CD4-positive, alpha-beta T cell (primary cell): ENCODE results near the gene ABCB9. TPM values are rescaled to one million over a fixed set of nuclear protein-coding genes. Genes with fewer than 3 reads are reported as not detected.
A peak's percentile ranks its signal among the peaks of the same experiment; 100 is the strongest.

Source experiments
- ATAC-seq: fragments of 200-7000 bp; cut with Tn5 transposase; one replicate; pipeline ENCODE4 v1.10.0; 2022; ENCODE audit warnings: mild to moderate bottlenecking; ENCODE audit not compliant: poor library complexity
- CTCF ChIA-PET: fragments of 350-600 bp; sonication (Branson Sonifier 250); formaldehyde crosslinking; loops from one replicate; lab custom pipeline; 2021; ENCODE audit warnings: antibody characterized with exemption, inconsistent platforms; lab: Charles Lee
- POLR2A ChIA-PET: fragments of 350-600 bp; sonication (Branson Sonifier 250); formaldehyde crosslinking; loops from one replicate; lab custom pipeline; 2021; ENCODE audit warnings: antibody characterized with exemption, inconsistent platforms; lab: Charles Lee
- DNase-seq, 14 experiments: peaks; one replicate each; pipeline ENCODE4 v3.0.0-alpha.2; 2013 to 2020; ENCODE audit warnings: mixed read lengths in 2 of 14
- H3K27ac ChIP-seq, 2 donors: one replicate each; pipeline versions ENCODE4 v1.5.1 to v1.7.0; 2013; ENCODE audit warnings: low read length in 2 of 2, low read depth in 1 of 2, mild to moderate bottlenecking in 1 of 2
- H3K27me3 ChIP-seq, 2 experiments: 1 replicate in 1 of 2; 2 replicates in 1 of 2; pipeline versions ENCODE4 v1.6.1 to v1.7.0; 2013; ENCODE audit warnings: low read length in 2 of 2, control low read depth in 1 of 2, mild to moderate bottlenecking in 1 of 2, moderate library complexity in 1 of 2; ENCODE audit not compliant: insufficient read depth in 2 of 2, control insufficient read depth in 1 of 2
- H3K36me3 ChIP-seq: one replicate; pipeline ENCODE4 v1.6.1; 2013; ENCODE audit warnings: low read length, control low read depth; ENCODE audit not compliant: insufficient read depth
- H3K4me1 ChIP-seq: one replicate; pipeline ENCODE4 v1.6.1; 2013; ENCODE audit warnings: low read length, control low read depth; ENCODE audit not compliant: insufficient read depth
- H3K4me3 ChIP-seq: one replicate; pipeline ENCODE4 v1.5.1; 2013; ENCODE audit warnings: mild to moderate bottlenecking, low read length, moderate library complexity
- H3K9me3 ChIP-seq, 2 experiments: 1 replicate in 1 of 2; 2 replicates in 1 of 2; pipeline versions ENCODE4 v1.6.1 to v1.7.0; 2013; ENCODE audit warnings: low read length in 2 of 2, mild to moderate bottlenecking in 2 of 2, control low read depth in 1 of 2, moderate library complexity in 1 of 2; ENCODE audit not compliant: control insufficient read depth in 1 of 2, insufficient read depth in 1 of 2
- H3K27ac Mint-ChIP-seq: one replicate; pipeline ENCODE4 v1.8.0; 2020; ENCODE audit warnings: mixed read lengths
- H3K27me3 Mint-ChIP-seq: one replicate; pipeline ENCODE4 v1.8.0; 2021; ENCODE audit warnings: mixed read lengths
- H3K36me3 Mint-ChIP-seq: one replicate; pipeline ENCODE4 v1.8.0; 2021; ENCODE audit warnings: low read depth, mixed read lengths
- H3K4me1 Mint-ChIP-seq: one replicate; pipeline ENCODE4 v1.8.0; 2021; ENCODE audit warnings: low read depth, mixed read lengths
- H3K4me3 Mint-ChIP-seq: one replicate; pipeline ENCODE4 v1.8.0; 2020; ENCODE audit warnings: mild to moderate bottlenecking, mixed read lengths
- H3K9me3 Mint-ChIP-seq: one replicate; pipeline ENCODE4 v1.8.0; 2020; ENCODE audit warnings: mixed read lengths
- intact Hi-C, 2 experiments: fragments of 100-400 bp; cut with DNase I in 1 of 2; cut with micrococcal nuclease in 1 of 2; formaldehyde crosslinking; loops; one replicate each; pipeline versions ENCODE4 v1.15.1 to v1.9.0; 2023 to 2025; cut with DNase I, micrococcal nuclease
- total RNA-seq, 174 experiments: library from RNA in 2 of 174; stranded (reverse) in 2 of 174; gene quantifications; one replicate each; pipeline ENCODE4 v1.2.3 and lab custom pipeline; 2021 to 2026
- TF ChIP-seq, protein P1 (sequence below): fragments of 200-600 bp; IDR thresholded peaks from one replicate; pipeline ENCODE4 v1.8.0; 2022; ENCODE audit warnings: antibody characterized with exemption, mild to moderate bottlenecking

The ABCB9 gene
- total RNA-seq, 2 experiments from 2014 or later, result 5.4 to 6.2 TPM

DNA sequence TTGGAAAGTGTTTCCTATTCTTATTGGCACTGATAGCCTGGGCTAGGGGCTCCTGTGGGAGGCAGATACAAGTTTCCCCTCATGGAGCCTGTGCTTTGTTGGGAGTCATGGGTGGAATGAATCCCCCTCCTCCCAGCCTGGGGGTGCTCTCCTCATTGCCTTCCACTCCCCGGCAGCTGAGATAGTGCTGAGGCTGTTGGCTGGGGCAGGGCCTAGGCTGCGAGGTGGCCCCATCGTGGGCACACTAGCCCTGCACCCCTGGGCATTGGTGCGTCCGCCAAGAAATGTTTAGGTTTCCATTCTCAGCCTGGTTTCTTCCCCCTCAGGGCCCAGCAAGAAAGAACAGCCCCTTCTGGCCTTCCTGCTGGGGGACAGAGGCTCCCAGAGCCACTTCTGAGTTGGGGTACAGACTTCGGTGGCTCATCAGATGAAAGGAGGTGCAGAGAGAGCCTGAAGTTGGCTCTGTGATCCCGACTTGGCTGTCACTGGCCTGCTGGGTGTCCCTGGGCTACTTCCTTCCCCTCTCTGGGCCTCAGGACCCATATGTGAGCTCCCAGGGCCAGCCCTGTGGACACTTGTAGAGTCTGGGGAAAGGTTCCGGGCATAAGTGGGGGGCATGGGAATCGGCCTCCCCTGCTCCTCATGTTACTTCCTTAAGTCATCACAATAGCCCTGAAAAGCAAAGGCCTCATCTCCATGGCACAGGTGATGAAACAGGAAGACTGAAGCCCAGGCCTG lies 11.6 kb upstream of the ABCB9 start:
- Mint-ChIP-seq H3K27me3 (no peaks in the 10 kb centered on the region), H3K4me1 (peaks cover 48% of the 10 kb centered on the region), H3K9me3 (no peaks in the 10 kb centered on the region), H3K4me3 (peak overlapping the region; percentile 98), H3K36me3 (peaks cover 21% of the 10 kb centered on the region), H3K27ac (peak overlapping the region; percentile 44)
- POLR2A ChIA-PET, result no interaction called here
- TF ChIP-seq, protein P1, sequence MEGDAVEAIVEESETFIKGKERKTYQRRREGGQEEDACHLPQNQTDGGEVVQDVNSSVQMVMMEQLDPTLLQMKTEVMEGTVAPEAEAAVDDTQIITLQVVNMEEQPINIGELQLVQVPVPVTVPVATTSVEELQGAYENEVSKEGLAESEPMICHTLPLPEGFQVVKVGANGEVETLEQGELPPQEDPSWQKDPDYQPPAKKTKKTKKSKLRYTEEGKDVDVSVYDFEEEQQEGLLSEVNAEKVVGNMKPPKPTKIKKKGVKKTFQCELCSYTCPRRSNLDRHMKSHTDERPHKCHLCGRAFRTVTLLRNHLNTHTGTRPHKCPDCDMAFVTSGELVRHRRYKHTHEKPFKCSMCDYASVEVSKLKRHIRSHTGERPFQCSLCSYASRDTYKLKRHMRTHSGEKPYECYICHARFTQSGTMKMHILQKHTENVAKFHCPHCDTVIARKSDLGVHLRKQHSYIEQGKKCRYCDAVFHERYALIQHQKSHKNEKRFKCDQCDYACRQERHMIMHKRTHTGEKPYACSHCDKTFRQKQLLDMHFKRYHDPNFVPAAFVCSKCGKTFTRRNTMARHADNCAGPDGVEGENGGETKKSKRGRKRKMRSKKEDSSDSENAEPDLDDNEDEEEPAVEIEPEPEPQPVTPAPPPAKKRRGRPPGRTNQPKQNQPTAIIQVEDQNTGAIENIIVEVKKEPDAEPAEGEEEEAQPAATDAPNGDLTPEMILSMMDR, result no peak
- intact Hi-C loops, result loop anchor here in 1 of 2 experiments (5.0 to 10.0 kb wide), 4 partner anchors 174 to 624 kb away; partner anchors contain the start of genes DDX55, KNTC1, PITPNM2 and RSRC2
- H3K9me3 ChIP-seq, result no peaks in the 10 kb centered on the region
- H3K36me3 ChIP-seq, result peaks cover 25% of the 10 kb centered on the region
- DNase-seq (no peak), ATAC-seq (no peak)
- peaks cover 78% of the 10 kb centered on the region for H3K4me1 ChIP-seq
- H3K27ac ChIP-seq, result peak overlapping the region in 1 of 2 donors; percentile 10
- no peaks in the 10 kb centered on the region for H3K27me3 ChIP-seq
- no peak overlapping the region for H3K4me3 ChIP-seq
- CTCF ChIA-PET, result interaction anchor here (0.8 kb wide), 1 partner anchor 13 kb away, joined by 3 read pairs; no protein-coding TSS in a partner anchor

DNA sequence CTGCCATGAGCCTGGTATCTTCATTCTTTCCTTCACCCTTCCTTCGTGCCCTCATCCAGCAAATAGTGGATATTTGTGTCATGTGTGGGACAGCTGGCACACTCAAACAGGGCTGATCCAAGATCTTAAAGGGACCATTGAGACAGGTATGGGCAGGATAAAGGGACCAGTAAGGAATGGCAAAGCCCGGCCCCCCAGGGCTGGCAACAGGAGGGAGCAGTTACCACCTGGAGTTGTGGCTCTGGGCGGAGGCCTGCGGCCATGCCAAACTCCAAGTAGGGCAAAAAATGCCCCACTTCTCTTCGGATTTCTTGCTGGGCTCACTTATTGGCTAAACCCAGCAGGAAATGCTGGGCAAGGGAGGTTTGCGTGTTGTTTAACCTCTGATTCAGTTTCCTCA lies 10.9 kb upstream of the ABCB9 start:
- intact Hi-C loops, result loop anchor here in 1 of 2 experiments (5.0 to 10.0 kb wide), 4 partner anchors 175 to 625 kb away; partner anchors contain the start of genes DDX55, KNTC1, PITPNM2 and RSRC2
- H3K4me3 ChIP-seq, result no peak overlapping the region

DNA sequence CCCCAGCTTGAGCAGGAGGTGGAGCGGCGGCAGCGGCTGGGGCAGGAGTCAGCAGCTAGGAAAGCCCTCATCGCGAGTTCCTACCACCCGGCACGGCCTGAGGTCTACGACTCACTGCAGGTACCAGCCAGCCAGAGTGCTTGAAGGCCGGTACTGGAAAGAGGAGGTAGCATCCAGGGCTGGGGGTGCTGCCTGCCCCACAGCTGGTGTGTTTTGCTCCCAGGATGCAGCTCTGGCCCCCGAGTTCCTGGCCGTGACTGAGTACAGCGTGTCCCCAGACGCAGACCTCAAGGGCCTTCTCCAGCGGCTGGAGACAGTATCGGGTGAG lies 10.3 kb upstream of the ABCB9 start:
- no peak for ATAC-seq
- H3K27ac Mint-ChIP-seq, result peak overlapping the region; percentile 44
- no peaks in the 10 kb centered on the region for H3K9me3 Mint-ChIP-seq

More for the DNA sequence above, 10.9 kb upstream of the ABCB9 start:
- Mint-ChIP-seq H3K4me1 (peaks cover 45% of the 10 kb centered on the region), H3K4me3 (peak overlapping the region; percentile 98), H3K36me3 (peaks cover 20% of the 10 kb centered on the region), H3K27ac (peak overlapping the region; percentile 44), H3K9me3 (no peaks in the 10 kb centered on the region), H3K27me3 (no peaks in the 10 kb centered on the region)
- Histone ChIP-seq H3K4me1 (peaks cover 71% of the 10 kb centered on the region), H3K27ac (no peak overlapping the region), H3K9me3 (no peaks in the 10 kb centered on the region), H3K27me3 (no peaks in the 10 kb centered on the region), H3K36me3 (peaks cover 19% of the 10 kb centered on the region)
- no peak for DNase-seq
- ChIA-PET CTCF (no interaction called here), POLR2A (no interaction called here)
- TF ChIP-seq, protein P1, result no peak
- ATAC-seq, result no peak

More for the DNA sequence above, 10.3 kb upstream of the ABCB9 start:
- ChIA-PET CTCF (interaction anchor here (0.6 kb wide), 1 partner anchor 46 kb away, joined by 3 read pairs; no protein-coding TSS in a partner anchor), POLR2A (interaction anchor here (2.4 to 3.1 kb wide), 4 partner anchors 11 to 389 kb away, joined by 16 to 58 read pairs (median 34); partner anchors contain the start of genes ABCB9, HIP1R, MPHOSPH9 and MTRFR)
- intact Hi-C loops, result loop anchor here in 1 of 2 experiments (5.0 to 10.0 kb wide), 4 partner anchors 176 to 626 kb away; partner anchors contain the start of genes DDX55, KNTC1, PITPNM2 and RSRC2
- Histone ChIP-seq H3K4me3 (no peak overlapping the region), H3K27me3 (no peaks in the 10 kb centered on the region), H3K36me3 (peaks cover 17% of the 10 kb centered on the region), H3K4me1 (peaks cover 66% of the 10 kb centered on the region), H3K27ac (no peak overlapping the region), H3K9me3 (no peaks in the 10 kb centered on the region)
- Mint-ChIP-seq H3K27me3 (no peaks in the 10 kb centered on the region), H3K4me3 (peak overlapping the region; percentile 98), H3K4me1 (peaks cover 40% of the 10 kb centered on the region), H3K36me3 (peaks cover 20% of the 10 kb centered on the region)
- DNase-seq, result no peak
- TF ChIP-seq, protein P1, result no peak
